Measurements from ENCODE around the gene RBBP8. TPM values are rescaled to one million over a fixed set of nuclear protein-coding genes. Genes with fewer than 3 reads are reported as not detected.

The RBBP8 gene
- total and polyA plus RNA-seq, 2 donors (not counting 3 experiments of a cell fraction or from before 2014, with no cell fraction given): 3.0 to 13.5 TPM

GRCh38 chr18:22933966-22934423 is 867 bp downstream of the RBBP8 start:
- H3K79me2 ChIP-seq (ENCODE audit: control insufficient read depth, insufficient read depth, low read length): no peaks in the 10 kb centered on the region
- no TSS peak for BruUV-seq (replicated peaks)
- H3K27ac ChIP-seq (ENCODE audit: insufficient read depth, low read depth, low read length): peak overlapping the region; percentile 73
- ChIA-PET POLR2A (interaction anchor here (0.6 kb wide), 1 partner anchor 44 kb away, joined by 3 read pairs; no protein-coding TSS in a partner anchor), CTCF (interaction anchor here (1.0 to 2.5 kb wide), 7 partner anchors 8 to 478 kb away, joined by 3 to 46 read pairs (median 7); no protein-coding TSS in a partner anchor)
- H3K4me3 ChIP-seq (replicated peaks in 1 of 3; ENCODE audit: insufficient read depth in 1 of 3, low read depth in 1 of 3, low read length in 3 of 3): peak overlapping the region; percentile 41 to 84 (median 54)
- intact Hi-C loops (cut with micrococcal nuclease): loop anchor here (1.0 to 5.0 kb wide), 4 partner anchors 44 to 523 kb away; no protein-coding TSS in a partner anchor
- no peaks in the 10 kb centered on the region for H3K9me3 ChIP-seq (replicated peaks; ENCODE audit: control insufficient read depth, insufficient read depth, low read length)
- DNase-seq (ENCODE audit: low read depth, low spot score): no peak
- peak overlapping the region; percentile 90 for H3K9ac ChIP-seq (replicated peaks; ENCODE audit: extremely low read depth, insufficient read depth, low read length)
- no peaks in the 10 kb centered on the region for H4K20me1 ChIP-seq (replicated peaks; ENCODE audit: control insufficient read depth, extremely low read depth, insufficient read depth, low read length)
- peak overlapping the region; percentile 89 for H3K4me2 ChIP-seq (ENCODE audit: insufficient read depth, low read length)
- H2AFZ ChIP-seq (ENCODE audit: low read depth, low read length): peak overlapping the region; percentile 96
- H3K9me1 ChIP-seq (replicated peaks; ENCODE audit: control insufficient read depth, extremely low read depth, insufficient read depth, low read length): no peaks in the 10 kb centered on the region
- dilution Hi-C loops (cut with MboI; ENCODE audit: extremely low pct_ligation_motif_present, low sequenced_read_pairs): no loop called here
- TF ChIP-seq POLR2AphosphoS5 (IDR thresholded peaks at IDR 0.05; ENCODE audit: insufficient read depth, low read depth, low read length): no peak
- TF ChIP-seq MAX (IDR thresholded peaks at IDR 0.05; ENCODE audit: insufficient read depth, insufficient read length): no peak
- TF ChIP-seq GATA2 (IDR thresholded peaks at IDR 0.05; ENCODE audit: insufficient read depth, insufficient read length, low read depth, low read length): no peak
- no peak for TF ChIP-seq JUN (IDR thresholded peaks at IDR 0.05; ENCODE audit: borderline replicate concordance, insufficient read depth, insufficient read length, low read depth)
- TF ChIP-seq POLR2A (IDR thresholded peaks at IDR 0.05; ENCODE audit: low read depth, low read length): no peak
- TF ChIP-seq CTCF (IDR thresholded peaks at IDR 0.05; ENCODE audit: extremely low read depth in 1 of 2, insufficient read depth in 1 of 2, low read depth in 1 of 2, low read length in 2 of 2): no peak
- TF ChIP-seq FOS (IDR thresholded peaks at IDR 0.05; ENCODE audit: borderline replicate concordance, insufficient read depth, low read length): no peak
- no peak for TF ChIP-seq EZH2 (IDR thresholded peaks at IDR 0.05; ENCODE audit: borderline replicate concordance, low read depth, low read length, severe bottlenecking)
- TF ChIP-seq MYC (IDR thresholded peaks at IDR 0.05; ENCODE audit: low read depth, low read length): no peak
- no peak for FAIRE-seq
- H3K36me3 ChIP-seq (ENCODE audit: control insufficient read depth in 2 of 2, extremely low read depth in 1 of 2, insufficient read depth in 2 of 2, low read length in 2 of 2): no peaks in the 10 kb centered on the region
- peaks cover 21% of the 10 kb centered on the region for H3K4me1 ChIP-seq (ENCODE audit: control insufficient read depth, extremely low read depth, insufficient read depth, low read length)
- no peaks in the 10 kb centered on the region for H3K27me3 ChIP-seq (ENCODE audit: control insufficient read depth in 2 of 2, insufficient read depth in 2 of 2, low read length in 2 of 2)
